Measurements from ENCODE around the gene MARCHF10. TPM values are rescaled to one million over a fixed set of nuclear protein-coding genes. Genes with fewer than 3 reads are reported as not detected.

Gene MARCHF10
- total and polyA plus RNA-seq, 7 donors: 0.09 to 2.1 (median 0.71) TPM; not detected in 2

- Histone ChIP-seq H3K4me1 (peaks cover 0 to 6% (median 2%) of the 10 kb centered on the region in 4 donors), H3K27ac (no peak overlapping the region), H3K4me3 (no peak overlapping the region), H3K36me3 (no peaks in the 10 kb centered on the region), H3K9me3 (peaks cover 0 to 3% (median 0%) of the 10 kb centered on the region in 4 donors), H3K27me3 (no peaks in the 10 kb centered on the region)
- intact Hi-C loops (cut with DNase I): no loop called here
- DNase-seq: no peak
- WGBS, 2 donors: 73 to 83% methylated on average over 1 of the region's 1 CpG
- TF ChIP-seq POLR2A (IDR thresholded peaks at IDR 0.05): no peak
- TF ChIP-seq CTCF (IDR thresholded peaks at IDR 0.05): no peak
- TF ChIP-seq EP300 (IDR thresholded peaks at IDR 0.05): no peak
- no peak for TF ChIP-seq POLR2AphosphoS5 (IDR thresholded peaks at IDR 0.05)
These were observed 25.3 kb downstream of the MARCHF10 start for GRCh38 chr17:62782730-62783270.

GRCh38 chr17:62781831-62782251 lies 26.3 kb downstream of the MARCHF10 start:
- Histone ChIP-seq H3K27ac (no peak overlapping the region), H3K4me3 (no peak overlapping the region), H3K36me3 (no peaks in the 10 kb centered on the region), H3K27me3 (no peaks in the 10 kb centered on the region), H3K9me3 (peaks cover 0 to 3% (median 0%) of the 10 kb centered on the region in 4 donors), H3K4me1 (peaks cover 0 to 6% (median 2%) of the 10 kb centered on the region in 4 donors)
- TF ChIP-seq POLR2A (IDR thresholded peaks at IDR 0.05): no peak
- TF ChIP-seq POLR2AphosphoS5 (IDR thresholded peaks at IDR 0.05): no peak
- no peak for TF ChIP-seq CTCF (IDR thresholded peaks at IDR 0.05)
- TF ChIP-seq EP300 (IDR thresholded peaks at IDR 0.05): no peak
- intact Hi-C loops (cut with DNase I): no loop called here
- no peak for DNase-seq
- WGBS, 2 donors: 60 to 76% methylated on average over 2 of the region's 2 CpGs

GRCh38 chr17:62781356-62781755 lies 26.8 kb downstream of the MARCHF10 start:
- 74 to 77% methylated on average over 3 of the region's 3 CpGs for whole genome bisulfite sequencing, 2 donors
- no peak for TF ChIP-seq POLR2A (IDR thresholded peaks at IDR 0.05)
- no peak for TF ChIP-seq POLR2AphosphoS5 (IDR thresholded peaks at IDR 0.05)
- no peak for TF ChIP-seq EP300 (IDR thresholded peaks at IDR 0.05)
- TF ChIP-seq CTCF (IDR thresholded peaks at IDR 0.05): no peak
- H3K4me3 ChIP-seq: no peak overlapping the region
- H3K27ac ChIP-seq: no peak overlapping the region
- peaks cover 0 to 6% (median 2%) of the 10 kb centered on the region in 4 donors for H3K4me1 ChIP-seq
- intact Hi-C loops (cut with DNase I): no loop called here
- H3K9me3 ChIP-seq: peaks cover 0 to 3% (median 0%) of the 10 kb centered on the region in 4 donors
- H3K27me3 ChIP-seq: no peaks in the 10 kb centered on the region
- no peak for DNase-seq
- no peaks in the 10 kb centered on the region for H3K36me3 ChIP-seq

GRCh38 chr17:62780951-62781350 lies 27.2 kb downstream of the MARCHF10 start:
- 85 to 89% methylated on average over 6 of the region's 6 CpGs for WGBS, 2 donors
- intact Hi-C loops (cut with DNase I): no loop called here
- DNase-seq: no peak
- no peaks in the 10 kb centered on the region for H3K36me3 ChIP-seq
- peaks cover 0 to 6% (median 2%) of the 10 kb centered on the region in 4 donors for H3K4me1 ChIP-seq
- H3K27me3 ChIP-seq: no peaks in the 10 kb centered on the region
- H3K4me3 ChIP-seq: no peak overlapping the region
- peaks cover 0 to 3% (median 0%) of the 10 kb centered on the region in 4 donors for H3K9me3 ChIP-seq
- no peak overlapping the region for H3K27ac ChIP-seq
- TF ChIP-seq CTCF (IDR thresholded peaks at IDR 0.05) (no peak), POLR2AphosphoS5 (IDR thresholded peaks at IDR 0.05) (no peak), EP300 (IDR thresholded peaks at IDR 0.05) (no peak), POLR2A (IDR thresholded peaks at IDR 0.05) (no peak)

- no peak overlapping the region for H3K27ac ChIP-seq
These were observed 27.8 kb downstream of the MARCHF10 start for GRCh38 chr17:62780269-62780668.

More at GRCh38 chr17:62780269-62780668, 27.8 kb downstream of the MARCHF10 start:
- intact Hi-C loops (cut with DNase I): no loop called here
- DNase-seq: no peak
- no peaks in the 10 kb centered on the region for H3K27me3 ChIP-seq
- 61 to 78% methylated on average over 7 of the region's 7 CpGs for WGBS, 2 donors
- peaks cover 0 to 3% (median 0%) of the 10 kb centered on the region in 4 donors for H3K9me3 ChIP-seq
- no peak overlapping the region for H3K4me3 ChIP-seq
- no peaks in the 10 kb centered on the region for H3K36me3 ChIP-seq
- peaks cover 0 to 6% (median 2%) of the 10 kb centered on the region in 4 donors for H3K4me1 ChIP-seq
- no peak for TF ChIP-seq EP300 (IDR thresholded peaks at IDR 0.05)
- no peak for TF ChIP-seq POLR2AphosphoS5 (IDR thresholded peaks at IDR 0.05)
- no peak for TF ChIP-seq CTCF (IDR thresholded peaks at IDR 0.05)
- no peak for TF ChIP-seq POLR2A (IDR thresholded peaks at IDR 0.05)
